Neural progenitor cell (in vitro differentiated cells): ENCODE results near the gene BUD23. TPM values are rescaled to one million over a fixed set of nuclear protein-coding genes. Genes with fewer than 3 reads are reported as not detected.
A peak's percentile ranks its signal among the peaks of the same experiment; 100 is the strongest.

Source experiments
- DNase-seq: peaks from one replicate; pipeline ENCODE4 v3.0.0-alpha.2; 2016; ENCODE audit warnings: low spot score
- H2AFZ ChIP-seq: fragments of 200-600 bp; sonication (generic); replicated peaks from 2 replicates; pipeline ENCODE4 v1.6.1; 2016; ENCODE audit warnings: antibody characterized with exemption
- H3F3A ChIP-seq: fragments of 200-600 bp; sonication (generic); 2 replicates; pipeline ENCODE4 v1.6.1; 2016; ENCODE audit warnings: antibody characterized with exemption, low read depth
- H3K27ac ChIP-seq: fragments of 200-600 bp; sonication (generic); 2 replicates; pipeline ENCODE4 v1.5.1; 2016; ENCODE audit warnings: mild to moderate bottlenecking
- H3K27me3 ChIP-seq: fragments of 200-600 bp; sonication (generic); 2 replicates; pipeline ENCODE4 v1.6.1; 2016; ENCODE audit warnings: mild to moderate bottlenecking, moderate library complexity
- H3K36me3 ChIP-seq: fragments of 200-600 bp; sonication (generic); 2 replicates; pipeline ENCODE4 v1.5.1; 2016
- H3K4me1 ChIP-seq: fragments of 200-600 bp; sonication (generic); 2 replicates; pipeline ENCODE4 v1.6.1; 2016; ENCODE audit warnings: mixed run types
- H3K4me2 ChIP-seq: fragments of 200-600 bp; sonication (generic); 2 replicates; pipeline ENCODE4 v1.6.1; 2016
- H3K4me3 ChIP-seq: fragments of 200-600 bp; sonication (generic); 2 replicates; pipeline ENCODE4 v1.5.1; 2016
- H3K79me2 ChIP-seq: fragments of 200-600 bp; sonication (generic); 2 replicates; pipeline ENCODE4 v1.6.1; 2016; ENCODE audit warnings: low read depth
- H3K9ac ChIP-seq: fragments of 200-600 bp; sonication (generic); 2 replicates; pipeline ENCODE4 v1.6.1; 2016
- H3K9me3 ChIP-seq: fragments of 200-600 bp; sonication (generic); 2 replicates; pipeline ENCODE4 v1.5.1; 2016; ENCODE audit warnings: low read depth
- H4K20me1 ChIP-seq: fragments of 200-600 bp; sonication (generic); 2 replicates; pipeline ENCODE4 v1.6.1; 2016; ENCODE audit warnings: low read depth
- H3K27ac Mint-ChIP-seq: 3 replicates; pipeline ENCODE4 v1.8.0; 2021; ENCODE audit warnings: mixed read lengths
- H3K27me3 Mint-ChIP-seq: 2 replicates; pipeline ENCODE4 v1.8.0; 2022; ENCODE audit warnings: low read depth, mild to moderate bottlenecking, inconsistent platforms, moderate library complexity, mixed read lengths; ENCODE audit not compliant: insufficient read depth
- H3K36me3 Mint-ChIP-seq: 3 replicates; pipeline ENCODE4 v1.8.0; 2021; ENCODE audit warnings: mixed read lengths
- H3K4me1 Mint-ChIP-seq: 3 replicates; pipeline ENCODE4 v1.8.0; 2021; ENCODE audit warnings: mixed read lengths
- H3K4me3 Mint-ChIP-seq: 3 replicates; pipeline ENCODE4 v1.8.0; 2021; ENCODE audit warnings: mild to moderate bottlenecking, moderate library complexity, mixed read lengths
- H3K9me3 Mint-ChIP-seq: 3 replicates; pipeline ENCODE4 v1.8.0; 2020; ENCODE audit warnings: mixed read lengths
- CTCF ChIP-seq: fragments of 200-600 bp; sonication (generic); IDR thresholded peaks from 2 replicates; pipeline ENCODE4 v1.5.1; 2017; ENCODE audit warnings: antibody characterized with exemption, mild to moderate bottlenecking
- EZH2 ChIP-seq: fragments of 200-600 bp; sonication (generic); IDR thresholded peaks from 2 replicates; pipeline ENCODE4 v1.6.1; 2017; ENCODE audit warnings: antibody characterized with exemption, mild to moderate bottlenecking, moderate library complexity
- EZH2phosphoT487 ChIP-seq: fragments of 200-600 bp; sonication (generic); IDR thresholded peaks from 2 replicates; pipeline ENCODE4 v1.6.1; 2017; ENCODE audit warnings: antibody characterized with exemption
- total RNA-seq: library from RNA; depleted of rRNA; stranded (reverse); fragments of >200 nt; gene quantifications from 2 replicates; pipeline ENCODE4 v1.2.3, GENCODE V29; 2015; ENCODE audit warnings: low replicate concordance

Gene BUD23
- total RNA-seq, 1 donor from 2014 or later, result 22.8 TPM

GRCh38 chr7:73638911-73639310 lies 44.5 kb upstream of the BUD23 start:
- Histone ChIP-seq H2AFZ (no peak overlapping the region), H3K27ac (no peak overlapping the region), H3F3A (no peaks in the 10 kb centered on the region), H3K4me1 (no peaks in the 10 kb centered on the region), H3K36me3 (no peaks in the 10 kb centered on the region), H3K79me2 (no peaks in the 10 kb centered on the region), H3K9me3 (no peaks in the 10 kb centered on the region), H3K27me3 (no peaks in the 10 kb centered on the region), H3K9ac (no peak overlapping the region), H3K4me3 (no peak overlapping the region), H4K20me1 (no peaks in the 10 kb centered on the region), H3K4me2 (no peak overlapping the region)
- H3K4me3 Mint-ChIP-seq, result no peak overlapping the region
- no peak overlapping the region for H3K27ac Mint-ChIP-seq
- no peak for TF ChIP-seq CTCF
- no peak for TF ChIP-seq EZH2phosphoT487
- no peak for TF ChIP-seq EZH2
- no peak for DNase-seq
- H3K36me3 Mint-ChIP-seq, result no peaks in the 10 kb centered on the region
- peaks cover 3% of the 10 kb centered on the region for H3K9me3 Mint-ChIP-seq
- peaks cover 6% of the 10 kb centered on the region for H3K4me1 Mint-ChIP-seq
- peaks cover 18% of the 10 kb centered on the region for H3K27me3 Mint-ChIP-seq

GRCh38 chr7:73642834-73643233 lies 40.6 kb upstream of the BUD23 start:
- H3K9me3 ChIP-seq, result no peaks in the 10 kb centered on the region
- no peaks in the 10 kb centered on the region for H3K4me1 Mint-ChIP-seq
- no peak overlapping the region for H3K27ac Mint-ChIP-seq
- peaks cover 25% of the 10 kb centered on the region for H3K27me3 ChIP-seq
- no peaks in the 10 kb centered on the region for H4K20me1 ChIP-seq
- H2AFZ ChIP-seq, result no peak overlapping the region
- no peak overlapping the region for H3K4me2 ChIP-seq
- no peaks in the 10 kb centered on the region for H3K36me3 ChIP-seq
- no peak overlapping the region for H3K4me3 ChIP-seq
- H3K27ac ChIP-seq, result no peak overlapping the region
- H3F3A ChIP-seq, result peaks cover 5% of the 10 kb centered on the region
- no peak overlapping the region for H3K9ac ChIP-seq
- peaks cover 3% of the 10 kb centered on the region for H3K9me3 Mint-ChIP-seq
- peaks cover 28% of the 10 kb centered on the region for H3K27me3 Mint-ChIP-seq
- H3K36me3 Mint-ChIP-seq, result no peaks in the 10 kb centered on the region
- no peaks in the 10 kb centered on the region for H3K79me2 ChIP-seq
- no peaks in the 10 kb centered on the region for H3K4me1 ChIP-seq
- DNase-seq, result no peak
- TF ChIP-seq CTCF (no peak), EZH2 (no peak), EZH2phosphoT487 (no peak)
- no peak overlapping the region for H3K4me3 Mint-ChIP-seq

GRCh38 chr7:73644688-73645286 lies 38.6 kb upstream of the BUD23 start:
- Mint-ChIP-seq H3K27ac (no peak overlapping the region), H3K4me1 (peaks cover 5% of the 10 kb centered on the region), H3K36me3 (no peaks in the 10 kb centered on the region), H3K27me3 (peaks cover 45% of the 10 kb centered on the region), H3K9me3 (peaks cover 3% of the 10 kb centered on the region), H3K4me3 (peak overlapping the region; percentile 57)
- Histone ChIP-seq H3K79me2 (no peaks in the 10 kb centered on the region), H3K4me1 (no peaks in the 10 kb centered on the region), H3K4me2 (no peak overlapping the region), H3K4me3 (no peak overlapping the region), H3F3A (peaks cover 5% of the 10 kb centered on the region), H3K9ac (no peak overlapping the region), H3K27ac (no peak overlapping the region), H3K36me3 (no peaks in the 10 kb centered on the region), H3K27me3 (peaks cover 44% of the 10 kb centered on the region), H4K20me1 (no peaks in the 10 kb centered on the region), H3K9me3 (no peaks in the 10 kb centered on the region), H2AFZ (no peak overlapping the region)
- TF ChIP-seq EZH2phosphoT487 (no peak), CTCF (no peak), EZH2 (no peak)
- DNase-seq, result no peak
